Large intestine (tissue), 3 donors: ENCODE measurements around the gene SGMS1. TPM values are rescaled to one million over a fixed set of nuclear protein-coding genes. Genes with fewer than 3 reads are reported as not detected.
"Not testable (repeated sequence)": the region's sequence is repeated elsewhere in the genome, so short reads cannot be mapped to it uniquely, and the experiment has no call there.

ENCODE experiments used
- DNase-seq, 2 donors: peaks; one replicate each; pipeline versions ENCODE4 v3.0.0 to v3.0.0-alpha.2; 2013
- H3K27ac ChIP-seq: one replicate; pipeline ENCODE4 v1.5.1; 2013; ENCODE audit warnings: low read length
- H3K27me3 ChIP-seq: 2 replicates; pipeline ENCODE4 v1.6.1; 2013; ENCODE audit warnings: low read length; ENCODE audit not compliant: control insufficient read depth, insufficient read depth
- H3K36me3 ChIP-seq: 2 replicates; pipeline ENCODE4 v1.6.1; 2013; ENCODE audit warnings: low read length; ENCODE audit not compliant: control insufficient read depth, insufficient read depth
- H3K4me1 ChIP-seq: one replicate; pipeline ENCODE4 v1.6.1; 2013; ENCODE audit warnings: low read length; ENCODE audit not compliant: control insufficient read depth, insufficient read depth
- H3K4me3 ChIP-seq: one replicate; pipeline ENCODE4 v1.5.1; 2013; ENCODE audit warnings: low read length
- H3K9me3 ChIP-seq: one replicate; pipeline ENCODE4 v1.6.1; 2013; ENCODE audit warnings: mild to moderate bottlenecking, low read depth, low read length, moderate library complexity; ENCODE audit not compliant: control insufficient read depth
- WGBS: methylation state at CpG from one replicate; pipeline ENCODE4 v1.1.5; 2013; ENCODE audit warnings: low lambda C conversion rate; ENCODE audit not compliant: insufficient coverage; 5-methylcytosine and 5-hydroxymethylcytosine counted together
- polyA plus RNA-seq: library from polyadenylated mRNA; unstranded; fragments of 120-200 nt; gene quantifications from one replicate; pipeline ENCODE4 v1.2.1, GENCODE V29; 2013

SGMS1 gene
- polyA plus RNA-seq, 1 donor: 22.8 TPM

- H3K4me3 ChIP-seq: no peak overlapping the region
- DNase-seq: no peak
- WGBS: no CpG with 5 or more reads among the region's 9 CpGs
- no peaks in the 10 kb centered on the region for H3K36me3 ChIP-seq
- H3K27ac ChIP-seq: no peak overlapping the region
- H3K9me3 ChIP-seq: no peaks in the 10 kb centered on the region
- H3K27me3 ChIP-seq: no peaks in the 10 kb centered on the region
- H3K4me1 ChIP-seq: peaks cover 10% of the 10 kb centered on the region
Measured at GRCh38 chr10:50556237-50557120, 67.3 kb downstream of the SGMS1 start.

- no peaks in the 10 kb centered on the region for H3K27me3 ChIP-seq
- no peak overlapping the region for H3K4me3 ChIP-seq
- H3K4me1 ChIP-seq: peaks cover 18% of the 10 kb centered on the region
- DNase-seq: peak; percentile 29 to 42
- H3K36me3 ChIP-seq: no peaks in the 10 kb centered on the region
- H3K9me3 ChIP-seq: no peaks in the 10 kb centered on the region
- H3K27ac ChIP-seq: no peak overlapping the region
- no CpG with 5 or more reads among the region's 3 CpGs for WGBS
Measured at GRCh38 chr10:50554995-50555568, 68.7 kb downstream of the SGMS1 start.

DNA sequence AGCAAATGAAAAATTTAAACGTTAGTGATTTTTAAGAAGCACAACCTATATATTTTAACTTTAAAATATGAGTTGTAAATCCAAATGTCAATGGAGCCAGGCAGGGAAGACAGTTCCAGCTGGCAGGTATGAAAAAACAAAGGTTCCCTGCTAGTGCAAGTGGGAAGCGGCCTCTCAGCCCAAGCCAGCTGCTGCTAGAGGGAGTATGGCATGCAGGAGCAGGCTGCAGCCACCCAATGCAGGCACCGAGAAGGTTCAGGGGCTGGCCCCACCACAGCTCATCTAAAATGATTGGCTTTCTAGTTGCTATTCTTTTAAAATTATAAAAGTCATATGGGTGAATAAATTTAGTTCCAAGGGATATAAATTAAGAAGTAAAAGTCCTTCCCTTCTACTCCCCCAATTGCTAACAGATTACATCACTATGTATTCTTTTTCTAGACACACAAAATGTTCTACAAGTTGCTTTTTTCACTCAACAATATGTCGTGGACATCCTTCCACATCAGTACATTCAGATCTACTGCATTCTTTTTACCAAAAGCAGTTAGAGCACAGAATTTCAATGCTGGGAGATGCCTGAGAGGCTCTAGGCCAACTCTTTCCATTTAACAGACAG is 69.3 kb downstream of the SGMS1 start:
- Histone ChIP-seq H3K27ac (no peak overlapping the region), H3K36me3 (no peaks in the 10 kb centered on the region), H3K9me3 (no peaks in the 10 kb centered on the region), H3K4me1 (peaks cover 18% of the 10 kb centered on the region), H3K4me3 (no peak overlapping the region), H3K27me3 (no peaks in the 10 kb centered on the region)
- 100% methylated on average over 1 of the region's 4 CpGs for WGBS
- DNase-seq: no peak

DNA sequence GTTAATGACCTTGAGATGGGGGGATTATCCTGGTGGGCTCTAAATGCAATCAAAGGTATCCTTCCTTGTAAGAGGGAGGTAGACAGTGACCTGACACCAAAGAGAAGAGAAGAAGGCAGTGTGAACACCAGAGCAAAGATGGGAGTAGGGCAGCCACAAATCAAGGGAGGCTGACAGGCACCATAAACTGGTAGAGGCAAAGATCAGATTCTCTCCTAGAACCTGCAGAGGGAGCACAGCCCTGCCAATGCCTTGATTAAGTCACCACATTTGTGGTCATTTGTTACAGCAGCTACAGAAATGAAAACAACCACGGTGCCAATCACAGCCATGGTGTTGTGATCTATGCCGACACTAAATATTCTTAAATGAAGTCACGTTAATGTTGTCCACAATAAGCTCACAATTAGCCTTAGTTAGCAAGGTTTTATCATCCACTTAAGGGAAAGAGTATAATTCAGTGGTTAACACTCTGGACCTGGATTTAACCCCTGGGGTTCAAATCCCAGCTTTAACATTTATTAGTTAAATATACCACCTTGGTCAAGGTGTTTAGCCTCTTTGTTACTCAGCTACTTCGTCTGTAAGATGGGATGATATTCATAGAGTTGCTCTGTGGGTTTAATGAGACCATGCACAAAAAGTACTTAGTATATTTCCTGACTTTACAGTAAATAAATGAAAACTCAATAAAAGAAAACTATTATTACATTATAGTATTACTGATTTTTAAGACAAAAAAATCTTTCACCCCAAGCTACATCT is 70.8 kb downstream of the SGMS1 start:
- H3K9me3 ChIP-seq: no peaks in the 10 kb centered on the region
- no peak overlapping the region for H3K4me3 ChIP-seq
- WGBS: 57% methylated on average over 1 of the region's 4 CpGs
- no peak for DNase-seq
- no peak overlapping the region for H3K27ac ChIP-seq
- H3K4me1 ChIP-seq: peaks cover 18% of the 10 kb centered on the region
- H3K36me3 ChIP-seq: no peaks in the 10 kb centered on the region
- no peaks in the 10 kb centered on the region for H3K27me3 ChIP-seq

DNA sequence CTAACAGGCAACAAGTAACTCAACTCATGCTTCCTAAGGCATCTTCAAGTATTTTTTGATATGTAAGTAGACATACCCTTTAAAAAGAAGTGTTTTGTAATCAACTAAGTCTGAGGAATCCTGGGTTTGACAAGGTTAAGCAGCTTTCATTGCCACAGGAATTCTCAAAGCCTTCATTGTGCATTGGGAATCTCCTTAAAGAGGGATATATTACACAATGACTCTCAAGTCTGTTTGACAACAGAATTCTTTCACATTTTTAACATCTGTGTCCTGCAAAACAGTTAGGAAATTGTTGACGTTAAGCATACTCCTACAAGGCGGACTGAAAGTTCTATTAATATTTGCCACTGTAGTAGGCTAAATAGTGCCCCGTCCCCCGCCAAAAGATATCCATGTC is 71.4 kb downstream of the SGMS1 start:
- no CpG with 5 or more reads among the region's 4 CpGs for WGBS
- Histone ChIP-seq H3K4me3 (no peak overlapping the region), H3K36me3 (no peaks in the 10 kb centered on the region), H3K27ac (no peak overlapping the region), H3K9me3 (no peaks in the 10 kb centered on the region), H3K27me3 (no peaks in the 10 kb centered on the region), H3K4me1 (peaks cover 18% of the 10 kb centered on the region)
- DNase-seq: no peak

GRCh38 chr10:50551894-50552293 is 71.9 kb downstream of the SGMS1 start:
- H3K9me3 ChIP-seq: no peaks in the 10 kb centered on the region
- no peak overlapping the region for H3K4me3 ChIP-seq
- 100% methylated on average over 1 of the region's 2 CpGs for WGBS
- no peak for DNase-seq
- H3K4me1 ChIP-seq: peaks cover 18% of the 10 kb centered on the region
- H3K27me3 ChIP-seq: no peaks in the 10 kb centered on the region
- no peak overlapping the region for H3K27ac ChIP-seq
- no peaks in the 10 kb centered on the region for H3K36me3 ChIP-seq

GRCh38 chr10:50550291-50550839 is 73.4 kb downstream of the SGMS1 start:
- H3K9me3 ChIP-seq: no peaks in the 10 kb centered on the region
- DNase-seq: peak; percentile 34 to 55
- WGBS: 20% methylated on average over 1 of the region's 4 CpGs
- peaks cover 20% of the 10 kb centered on the region for H3K4me1 ChIP-seq
- H3K27me3 ChIP-seq: no peaks in the 10 kb centered on the region
- H3K36me3 ChIP-seq: no peaks in the 10 kb centered on the region
- peak overlapping the region; percentile 6 for H3K27ac ChIP-seq
- no peak overlapping the region for H3K4me3 ChIP-seq

DNA sequence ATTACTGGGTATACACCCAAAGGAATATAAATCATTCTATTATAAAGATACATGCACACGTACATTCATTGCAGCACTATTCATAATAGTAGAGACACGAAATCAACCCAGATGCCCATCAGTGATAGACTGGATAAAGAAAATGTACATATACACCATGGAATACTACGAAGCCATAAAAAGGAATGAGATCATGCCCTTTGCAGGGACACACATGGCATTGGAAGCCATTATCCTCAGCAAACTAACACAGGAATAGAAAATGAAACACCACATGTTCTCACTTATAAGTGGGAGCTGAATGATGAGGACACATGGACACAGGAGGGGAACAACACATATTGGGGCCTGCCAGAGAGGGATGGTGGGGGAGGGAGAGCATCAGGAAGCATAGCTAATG is 74.6 kb downstream of the SGMS1 start:
- not testable (repeated sequence) for DNase-seq, H3K27me3 ChIP-seq, H3K4me3 ChIP-seq, H3K9me3 ChIP-seq, H3K27ac ChIP-seq, H3K36me3 ChIP-seq
- 100% methylated on average over 1 of the region's 3 CpGs for WGBS
- peaks cover 14% of the 10 kb centered on the region for H3K4me1 ChIP-seq

GRCh38 chr10:50548481-50548880 is 75.3 kb downstream of the SGMS1 start:
- H3K4me1 ChIP-seq: peaks cover 14% of the 10 kb centered on the region
- WGBS: no CpG with 5 or more reads among the region's 1 CpG
- DNase-seq, H3K4me3 ChIP-seq, H3K36me3 ChIP-seq, H3K27ac ChIP-seq, H3K27me3 ChIP-seq, H3K9me3 ChIP-seq: not testable (repeated sequence)

DNA sequence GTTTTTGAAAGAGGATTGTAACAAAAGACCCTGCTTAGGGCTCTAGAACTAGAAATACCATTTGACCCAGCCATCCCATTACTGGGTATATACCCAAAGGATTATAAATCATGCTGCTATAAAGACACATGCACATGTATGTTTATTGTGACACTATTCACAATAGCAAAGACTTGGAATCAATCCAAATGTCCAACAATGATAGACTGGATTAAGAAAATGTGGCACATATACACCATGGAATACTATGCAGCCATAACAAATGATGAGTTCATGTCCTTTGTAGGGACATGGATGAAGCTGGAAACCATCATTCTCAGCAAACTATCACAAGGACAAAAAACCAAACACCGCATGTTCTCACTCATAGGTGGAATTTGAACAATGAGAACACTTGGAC is 77.5 kb downstream of the SGMS1 start:
- not testable (repeated sequence) for H3K27ac ChIP-seq

More for the DNA sequence above, 77.5 kb downstream of the SGMS1 start:
- WGBS: no CpG with 5 or more reads among the region's 1 CpG
- H3K4me3 ChIP-seq, H3K36me3 ChIP-seq, H3K27me3 ChIP-seq, DNase-seq, H3K9me3 ChIP-seq: not testable (repeated sequence)
- H3K4me1 ChIP-seq: peaks cover 14% of the 10 kb centered on the region
